ENCODE measurements around the gene RNF144A.

DNA sequence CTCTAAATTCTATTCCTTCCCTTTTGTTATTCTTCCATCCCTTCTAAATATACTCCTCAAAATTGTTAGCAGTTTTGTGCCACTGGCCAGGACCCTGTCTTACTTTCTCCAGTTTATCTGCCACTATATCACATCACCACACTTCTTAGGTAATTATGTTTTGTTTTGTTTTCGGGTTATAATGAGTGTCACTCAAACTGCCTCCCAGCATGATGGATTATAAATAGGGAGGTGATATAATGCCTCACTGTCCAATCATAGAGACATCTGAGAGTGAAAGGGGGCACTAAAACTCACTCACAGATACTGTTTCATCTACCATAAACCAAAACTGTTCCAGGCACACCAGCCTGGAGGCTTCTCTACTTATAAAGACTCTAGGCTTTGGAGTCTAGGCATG is 36.2 kb upstream of the RNF144A start:
- TF ChIP-seq FOXM1 (IDR thresholded peaks at IDR 0.05; ENCODE audit: borderline replicate concordance, low read depth) (no peak), TCF12 (IDR thresholded peaks at IDR 0.05; ENCODE audit: low read depth) (no peak), CREB1 (IDR thresholded peaks at IDR 0.05; ENCODE audit: low read depth) (no peak), MAX (IDR thresholded peaks at IDR 0.05) (no peak), TAF1 (IDR thresholded peaks at IDR 0.05; ENCODE audit: low read depth) (no peak), NFIC (IDR thresholded peaks at IDR 0.05) (no peak)

Data from Ishikawa (cell line).